IPS-11a (cell line): ENCODE results near the gene C1QTNF2.

Experiments used
- H3K4me3 ChIP-seq: one replicate; pipeline ENCODE4 v1.5.1; 2013; ENCODE audit warnings: low read depth, low read length, control low read depth

C1QTNF2 gene

GRCh38 chr5:160310140-160310539 lies 60.3 kb downstream of the C1QTNF2 start:
- no peak overlapping the region for H3K4me3 ChIP-seq

GRCh38 chr5:160306696-160307095 lies 63.7 kb downstream of the C1QTNF2 start:
- no peak overlapping the region for H3K4me3 ChIP-seq

GRCh38 chr5:160305319-160305718 lies 65.1 kb downstream of the C1QTNF2 start:
- no peak overlapping the region for H3K4me3 ChIP-seq

- H3K4me3 ChIP-seq = no peak overlapping the region
Measured at GRCh38 chr5:160303690-160304089, 66.7 kb downstream of the C1QTNF2 start.

GRCh38 chr5:160298189-160298588 lies 72.2 kb downstream of the C1QTNF2 start:
- no peak overlapping the region for H3K4me3 ChIP-seq

GRCh38 chr5:160297776-160298175 lies 72.7 kb downstream of the C1QTNF2 start:
- no peak overlapping the region for H3K4me3 ChIP-seq
